Measurements from ENCODE around the gene SLC25A44. TPM values are rescaled to one million over a fixed set of nuclear protein-coding genes. Genes with fewer than 3 reads are reported as not detected.

SLC25A44 gene
- total and polyA plus RNA-seq, 2 of the 8 experiments (the other 6 are each of a cell fraction or from before 2014, with no cell fraction given): 23.4 to 32.1 TPM

GRCh38 chr1:156251527-156251926 is 57.6 kb downstream of the SLC25A44 start:
- ChIA-PET CTCF (ENCODE audit: partially characterized antibody) (interaction anchor here (0.6 to 47.2 kb wide), 13 partner anchors 10 to 521 kb away, joined by 3 to 1265 read pairs (median 7); partner anchors contain the start of gene SEMA4A), POLR2A (ENCODE audit: partially characterized antibody) (interaction anchor here (0.5 to 11.8 kb wide), 10 partner anchors 9 to 113 kb away, joined by 3 to 102 read pairs (median 4); partner anchors contain the start of genes BGLAP, PMF1, SMG5 and TMEM79)
- no peaks in the 10 kb centered on the region for H3K27me3 ChIP-seq (replicated peaks in 1 of 4; ENCODE audit: control insufficient read depth in 3 of 4, extremely low read depth in 1 of 4, insufficient read depth in 3 of 4, low read length in 3 of 4)
- H3K23ac ChIP-seq (ENCODE audit: insufficient read length): no peak overlapping the region
- no peak overlapping the region for H2BK5ac ChIP-seq (ENCODE audit: low read depth, low read length)
- H3K4me1 ChIP-seq (replicated peaks in 1 of 4; ENCODE audit: control insufficient read depth in 3 of 4, insufficient read depth in 4 of 4, low read length in 3 of 4): peaks cover 0 to 14% (median 6%) of the 10 kb centered on the region in 4 experiments
- no peak overlapping the region for H4K5ac ChIP-seq (ENCODE audit: insufficient read length, low read depth, low read length)
- no peaks in the 10 kb centered on the region; the same call in 1 of the 2 replicates for H3K79me1 ChIP-seq (ENCODE audit: low read depth, low read length)
- no peak overlapping the region for H2AK5ac ChIP-seq (ENCODE audit: low read depth, low read length)
- H4K91ac ChIP-seq (replicated peaks; ENCODE audit: insufficient read length, low read length): no peak overlapping the region
- H3K4me2 ChIP-seq (ENCODE audit: insufficient read depth in 1 of 2, low read depth in 2 of 2, low read length in 2 of 2): no peak overlapping the region
- no peak overlapping the region for H3K56ac ChIP-seq (replicated peaks; ENCODE audit: insufficient read length, low read depth, low read length)
- no peak overlapping the region for H2BK20ac ChIP-seq (ENCODE audit: low read length)
- no peak for FAIRE-seq
- no peak overlapping the region for H3K18ac ChIP-seq (ENCODE audit: extremely low read depth, low read length)
- H4K20me1 ChIP-seq (replicated peaks in 1 of 2; ENCODE audit: control insufficient read depth in 1 of 2, insufficient read depth in 2 of 2, low read length in 2 of 2): peaks cover 0 to 4% of the 10 kb centered on the region in 2 experiments
- H3K9ac ChIP-seq (replicated peaks in 1 of 4; ENCODE audit: extremely low read depth in 1 of 4, low read depth in 3 of 4, low read length in 3 of 4): no peak overlapping the region
- no peak overlapping the region; the same call in 1 of the 2 replicates for H4K8ac ChIP-seq (ENCODE audit: extremely low read depth, insufficient read depth, low read length)
- H2AFZ ChIP-seq (ENCODE audit: low read length): no peak overlapping the region
- H2BK12ac ChIP-seq (ENCODE audit: low read depth, low read length): no peak overlapping the region
- WGBS, 2 experiments (ENCODE audit: extremely low coverage in 1 of 2, insufficient coverage in 1 of 2, insufficient read length in 1 of 2, insufficient replicate concordance in 2 of 2, low coverage in 1 of 2, low lambda C conversion rate in 2 of 2, missing lambda C conversion rate in 1 of 2): 93% methylated on average over 3 of the region's 3 CpGs; no CpG with 5 or more reads in 1 of the 2 experiments
- no peak for DNase-seq (ENCODE audit: low read depth in 1 of 2, low spot score in 2 of 2)
- H3K27ac ChIP-seq (ENCODE audit: low read depth, low read length): no peak overlapping the region
- no peak overlapping the region for H2BK120ac ChIP-seq (replicated peaks; ENCODE audit: low read depth, low read length)
- H3K23me2 ChIP-seq (ENCODE audit: low read depth, low read length): no peaks in the 10 kb centered on the region
- no peaks in the 10 kb centered on the region for H3K79me2 ChIP-seq (ENCODE audit: control insufficient read depth in 1 of 2, insufficient read depth in 2 of 2, low read length in 2 of 2)
- no peak overlapping the region for H3K14ac ChIP-seq (ENCODE audit: insufficient read length)
- peaks cover 29 to 66% (median 47%) of the 10 kb centered on the region in 4 experiments for H3K36me3 ChIP-seq (ENCODE audit: control insufficient read depth in 2 of 4, insufficient read depth in 4 of 4, low read length in 3 of 4)
- H2BK15ac ChIP-seq (ENCODE audit: low read length): no peak overlapping the region
- H3K9me3 ChIP-seq (ENCODE audit: insufficient read depth in 2 of 2, low read depth in 1 of 2, low read length in 1 of 2): no peaks in the 10 kb centered on the region
- H3K4ac ChIP-seq (replicated peaks; ENCODE audit: insufficient read length, low read depth, low read length): no peak overlapping the region
- no peak overlapping the region for H3K4me3 ChIP-seq (ENCODE audit: extremely low read depth in 1 of 4, insufficient read depth in 2 of 4, low read depth in 3 of 4, low read length in 4 of 4)
- no peak for TF ChIP-seq SUZ12 (IDR thresholded peaks at IDR 0.05; ENCODE audit: low read length)
- no peak for TF ChIP-seq ATF2 (IDR thresholded peaks at IDR 0.05; ENCODE audit: low read length)
- no peak for TF ChIP-seq EGR1 (IDR thresholded peaks at IDR 0.05; ENCODE audit: borderline replicate concordance, low read depth, low read length)
- TF ChIP-seq HDAC2 (IDR thresholded peaks at IDR 0.05; ENCODE audit: borderline replicate concordance in 1 of 2, low read depth in 2 of 2, low read length in 2 of 2): no peak
- TF ChIP-seq RFX5 (IDR thresholded peaks at IDR 0.05; ENCODE audit: borderline replicate concordance, low read depth, low read length): no peak
- no peak for TF ChIP-seq CTCF (IDR thresholded peaks at IDR 0.05; ENCODE audit: control extremely low read depth in 1 of 3, insufficient read depth in 1 of 3, low read depth in 1 of 3, low read length in 3 of 3)
- no peak for TF ChIP-seq POU5F1 (IDR thresholded peaks at IDR 0.05; ENCODE audit: low read depth, low read length)
- TF ChIP-seq CBX8 (IDR thresholded peaks at IDR 0.05; ENCODE audit: borderline replicate concordance, low read depth, low read length): no peak
- TF ChIP-seq CEBPB (IDR thresholded peaks at IDR 0.05; ENCODE audit: low read depth, low read length): no peak
